Progenitor cell of endocrine pancreas (in vitro differentiated cells): ENCODE data around the gene RAB32. TPM values are rescaled to one million over a fixed set of nuclear protein-coding genes. Genes with fewer than 3 reads are reported as not detected.

ENCODE experiments used
- DNase-seq: peaks from one replicate; pipeline ENCODE4 v3.0.0; 2021; ENCODE audit warnings: low spot score; ENCODE audit not compliant: unreplicated experiment
- H3K27ac Mint-ChIP-seq: 2 replicates; pipeline ENCODE4 v1.8.0; 2021; ENCODE audit warnings: mild to moderate bottlenecking, moderate library complexity, mixed read lengths
- H3K27me3 Mint-ChIP-seq: 2 replicates; pipeline ENCODE4 v1.8.0; 2021; ENCODE audit warnings: mixed read lengths
- H3K36me3 Mint-ChIP-seq: 2 replicates; pipeline ENCODE4 v1.8.0; 2022; ENCODE audit warnings: mixed read lengths; ENCODE audit not compliant: insufficient read depth
- H3K4me1 Mint-ChIP-seq: 2 replicates; pipeline ENCODE4 v1.8.0; 2021; ENCODE audit warnings: low read depth, mixed read lengths
- H3K4me3 Mint-ChIP-seq: 2 replicates; pipeline ENCODE4 v1.8.0; 2021; ENCODE audit warnings: low read depth, mild to moderate bottlenecking, moderate library complexity, mixed read lengths
- H3K9me3 Mint-ChIP-seq: 2 replicates; pipeline ENCODE4 v1.8.0; 2021; ENCODE audit warnings: low read depth, mixed read lengths
- total RNA-seq: library from RNA; stranded (reverse); gene quantifications from 2 replicates; pipeline ENCODE4 v1.2.1, GENCODE V29; 2021
- TF ChIP-seq, protein P1 (sequence below): fragments of 200-600 bp; sonication (generic); IDR thresholded peaks from one replicate; pipeline ENCODE4 v1.5.0; 2021; ENCODE audit warnings: antibody characterized with exemption, mild to moderate bottlenecking; ENCODE audit not compliant: unreplicated experiment

RAB32 gene
- total RNA-seq, 1 donor from 2014 or later: 19.1 TPM

DNA sequence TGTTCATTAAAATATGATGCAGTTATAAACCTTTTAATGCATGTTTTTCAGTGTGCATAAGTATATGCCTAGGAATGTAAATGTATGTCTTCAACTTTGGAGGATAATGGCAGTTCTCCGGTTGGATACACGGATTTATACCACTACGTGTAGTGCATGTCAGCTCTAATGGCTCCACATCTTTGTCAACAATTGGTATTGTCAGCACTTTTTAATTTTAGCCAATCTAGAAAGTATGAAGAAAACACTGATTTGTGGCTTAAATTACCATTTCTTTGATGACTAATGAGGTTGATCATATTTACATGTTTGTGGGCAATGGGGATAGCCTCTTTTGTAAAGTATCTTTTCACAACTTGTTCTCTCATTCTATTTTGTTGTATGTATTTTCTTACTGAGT is 10.9 kb upstream of the RAB32 start:
- Mint-ChIP-seq H3K36me3 (no peaks in the 10 kb centered on the region), H3K4me1 (peaks cover 4% of the 10 kb centered on the region), H3K27ac (no peak overlapping the region), H3K27me3 (no peaks in the 10 kb centered on the region), H3K4me3 (no peak overlapping the region), H3K9me3 (no peaks in the 10 kb centered on the region)
- TF ChIP-seq, protein P1, sequence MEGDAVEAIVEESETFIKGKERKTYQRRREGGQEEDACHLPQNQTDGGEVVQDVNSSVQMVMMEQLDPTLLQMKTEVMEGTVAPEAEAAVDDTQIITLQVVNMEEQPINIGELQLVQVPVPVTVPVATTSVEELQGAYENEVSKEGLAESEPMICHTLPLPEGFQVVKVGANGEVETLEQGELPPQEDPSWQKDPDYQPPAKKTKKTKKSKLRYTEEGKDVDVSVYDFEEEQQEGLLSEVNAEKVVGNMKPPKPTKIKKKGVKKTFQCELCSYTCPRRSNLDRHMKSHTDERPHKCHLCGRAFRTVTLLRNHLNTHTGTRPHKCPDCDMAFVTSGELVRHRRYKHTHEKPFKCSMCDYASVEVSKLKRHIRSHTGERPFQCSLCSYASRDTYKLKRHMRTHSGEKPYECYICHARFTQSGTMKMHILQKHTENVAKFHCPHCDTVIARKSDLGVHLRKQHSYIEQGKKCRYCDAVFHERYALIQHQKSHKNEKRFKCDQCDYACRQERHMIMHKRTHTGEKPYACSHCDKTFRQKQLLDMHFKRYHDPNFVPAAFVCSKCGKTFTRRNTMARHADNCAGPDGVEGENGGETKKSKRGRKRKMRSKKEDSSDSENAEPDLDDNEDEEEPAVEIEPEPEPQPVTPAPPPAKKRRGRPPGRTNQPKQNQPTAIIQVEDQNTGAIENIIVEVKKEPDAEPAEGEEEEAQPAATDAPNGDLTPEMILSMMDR: no peak
- DNase-seq: no peak

DNA sequence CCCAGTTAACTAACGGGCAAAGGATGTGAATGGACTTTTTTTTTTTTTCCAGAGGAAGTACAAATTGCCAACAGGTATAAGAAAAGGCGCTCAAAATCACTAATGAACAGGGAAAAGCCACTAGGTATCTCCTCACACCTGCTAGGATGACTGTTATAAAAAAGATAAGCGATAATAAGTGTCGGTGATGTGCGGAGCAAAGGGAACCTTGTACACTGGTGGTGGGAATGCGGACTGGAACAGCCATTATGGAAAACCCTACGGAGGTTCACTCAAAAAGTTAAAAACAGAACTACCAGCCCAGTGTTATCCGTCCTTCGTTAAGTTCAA is 787 bp upstream of the RAB32 start:
- TF ChIP-seq, protein P1: no peak
- Mint-ChIP-seq H3K36me3 (no peaks in the 10 kb centered on the region), H3K27me3 (no peaks in the 10 kb centered on the region), H3K27ac (peak overlapping the region; percentile 85), H3K4me3 (peak overlapping the region; percentile 65), H3K9me3 (no peaks in the 10 kb centered on the region), H3K4me1 (peaks cover 18% of the 10 kb centered on the region)
- DNase-seq: no peak

DNA sequence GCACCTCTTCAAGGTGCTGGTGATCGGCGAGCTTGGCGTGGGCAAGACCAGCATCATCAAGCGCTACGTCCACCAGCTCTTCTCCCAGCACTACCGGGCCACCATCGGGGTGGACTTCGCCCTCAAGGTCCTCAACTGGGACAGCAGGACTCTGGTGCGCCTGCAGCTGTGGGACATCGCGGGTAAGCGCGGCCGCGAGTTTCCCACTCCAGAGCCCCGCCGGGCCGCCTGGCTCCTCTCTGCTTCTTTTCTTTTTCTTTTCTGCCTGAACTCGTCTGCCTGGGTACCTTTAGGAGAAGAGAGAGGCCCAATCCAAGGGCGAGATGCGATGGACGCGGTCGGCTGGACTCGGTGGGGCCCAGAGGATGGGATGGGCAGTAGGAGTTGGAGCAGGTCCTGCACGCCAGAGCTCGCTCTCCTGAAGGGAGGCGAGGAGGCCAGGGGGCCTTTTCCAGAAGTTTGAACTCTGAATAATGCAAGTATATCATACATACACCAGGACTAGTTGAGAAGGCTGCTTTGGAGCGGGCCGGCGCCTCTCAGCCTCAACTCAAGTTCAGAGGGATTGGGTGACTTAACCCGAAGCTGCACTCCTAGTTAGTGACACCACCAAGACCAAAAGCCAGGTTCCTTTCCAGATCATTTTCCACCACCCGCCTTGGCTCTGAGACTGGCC is 445 bp downstream of the RAB32 start:
- Mint-ChIP-seq H3K27ac (peak overlapping the region; percentile 99), H3K4me3 (peak overlapping the region; percentile 97), H3K36me3 (no peaks in the 10 kb centered on the region), H3K4me1 (peaks cover 18% of the 10 kb centered on the region), H3K27me3 (no peaks in the 10 kb centered on the region), H3K9me3 (no peaks in the 10 kb centered on the region)
- peak; percentile 19 for DNase-seq
- TF ChIP-seq, protein P1: no peak

DNA sequence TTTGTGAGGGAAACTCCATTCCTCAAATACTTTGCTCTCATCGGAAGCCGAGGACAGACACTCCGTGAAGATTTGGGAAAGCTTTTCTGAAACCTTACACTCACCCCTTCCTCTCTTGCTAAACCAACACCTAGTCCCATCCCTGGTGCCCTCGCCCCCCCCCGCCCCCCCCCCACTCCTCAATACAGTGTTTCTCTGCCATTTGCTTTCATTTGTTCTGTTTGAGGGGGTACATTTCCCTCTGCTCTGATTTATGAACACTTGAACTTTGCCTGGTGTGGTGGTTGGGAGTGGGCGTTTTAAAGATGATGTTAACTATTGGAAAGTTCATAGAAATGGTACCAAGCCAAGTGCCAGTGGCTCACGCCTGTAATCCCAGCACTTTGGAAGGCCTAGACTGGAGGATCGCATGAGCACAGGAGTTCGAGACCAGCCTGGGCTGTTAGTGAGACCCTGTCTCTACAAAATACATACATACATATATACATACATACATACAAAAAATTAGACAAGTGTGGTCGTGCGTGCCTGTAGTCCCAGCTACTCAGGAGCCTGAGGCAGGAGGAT is 1.1 kb downstream of the RAB32 start:
- TF ChIP-seq, protein P1: no peak
- no peaks in the 10 kb centered on the region for H3K27me3 Mint-ChIP-seq
- peaks cover 3% of the 10 kb centered on the region for H3K36me3 Mint-ChIP-seq
- H3K27ac Mint-ChIP-seq: peak overlapping the region; percentile 99
- peaks cover 18% of the 10 kb centered on the region for H3K4me1 Mint-ChIP-seq
- H3K9me3 Mint-ChIP-seq: no peaks in the 10 kb centered on the region
- H3K4me3 Mint-ChIP-seq: peak overlapping the region; percentile 97
- DNase-seq: no peak

DNA sequence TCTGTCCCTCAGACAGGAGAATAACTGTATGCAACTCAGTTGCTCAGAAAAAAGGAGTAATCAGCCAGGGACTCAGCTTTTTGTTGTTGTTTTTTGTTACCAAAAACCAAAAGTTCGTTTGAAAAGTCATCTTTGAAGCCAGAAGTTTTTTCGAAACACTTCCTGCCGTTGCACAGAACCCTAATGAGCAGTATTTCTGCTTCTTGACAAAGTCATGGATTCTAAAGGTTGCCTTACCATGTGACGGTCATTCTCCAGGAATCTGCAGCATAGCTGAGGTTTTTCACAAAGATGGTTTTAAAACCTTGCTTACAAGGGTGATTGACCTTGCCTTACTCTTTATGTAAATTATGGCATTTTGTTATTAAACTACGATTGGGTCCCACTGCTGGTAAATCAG is 1.9 kb downstream of the RAB32 start:
- Mint-ChIP-seq H3K4me1 (peaks cover 18% of the 10 kb centered on the region), H3K9me3 (no peaks in the 10 kb centered on the region), H3K4me3 (peak overlapping the region; percentile 97), H3K27ac (no peak overlapping the region), H3K27me3 (no peaks in the 10 kb centered on the region), H3K36me3 (peaks cover 9% of the 10 kb centered on the region)
- TF ChIP-seq, protein P1: no peak
- DNase-seq: no peak
